K562 (cell line): ENCODE data around the gene RASGRP2. TPM values are rescaled to one million over a fixed set of nuclear protein-coding genes. Genes with fewer than 3 reads are reported as not detected.

Experiments
- CHD7 ChIP-seq: fragments of 200-600 bp; sonication (generic); IDR thresholded peaks from one replicate; pipeline ENCODE4 v1.6.1; 2012; ENCODE audit warnings: mild to moderate bottlenecking, low read depth, low read length, inconsistent platforms
- ELF2 ChIP-seq: fragments of 250-450 bp; sonication (Bioruptor Pico); IDR thresholded peaks from 2 replicates; pipeline ENCODE4 v1.5.0; 2021; ENCODE audit warnings: mild to moderate bottlenecking
- EP300 ChIP-seq: IDR thresholded peaks from 2 replicates; pipeline ENCODE4 v1.6.1; 2012; ENCODE audit warnings: low read length, improper control_type of control experiment
- ETV5 ChIP-seq: sonication (generic); formaldehyde crosslinking; IDR thresholded peaks from 2 replicates; pipeline ENCODE4 v1.4.0; 2020; ENCODE audit warnings: low read depth, mild to moderate bottlenecking, missing genetic modification reagents
- PCBP1 ChIP-seq: fragments of 200-400 bp; formaldehyde crosslinking; IDR thresholded peaks from 2 replicates; pipeline ENCODE4 v1.6.1; 2018; ENCODE audit warnings: mild to moderate bottlenecking, low read depth, low read length; ENCODE audit not compliant: poor library complexity, severe bottlenecking
- PRDM10 ChIP-seq: fragments of 450-650 bp; IDR thresholded peaks from 2 replicates; pipeline ENCODE4 v1.6.1; 2018; ENCODE audit not compliant: partially characterized antibody
- SIN3B ChIP-seq: fragments of 450-650 bp; IDR thresholded peaks from 2 replicates; pipeline ENCODE4 v1.6.1; 2017; ENCODE audit warnings: low read depth, mild to moderate bottlenecking, moderate library complexity
- ZHX1 ChIP-seq: fragments of 150-350 bp; conservative IDR thresholded peaks from 2 replicates; pipeline ENCODE4 v1.6.1; 2014; ENCODE audit warnings: low read length
- polyA plus RNA-seq, 8 experiments: library from polyadenylated mRNA; depleted of rRNA in 4 of 8; stranded (reverse) in 5 of 8; unstranded in 3 of 8; fragments of >200 nt; fragmentation: Nextera tagmentation in 2 of 8; fragmentation: Illumina TruSeq in 1 of 8; extraction: Ambion mirVana in 2 of 8; extraction: Trizol in 1 of 8; gene quantifications; 2 replicates each; pipeline versions ENCODE4 v1.2.1 to v1.2.3, GENCODE V29; 2011 to 2014; ENCODE audit warnings: inconsistent platforms in 1 of 8, missing spikeins in 1 of 8
- total RNA-seq, 7 experiments: library from RNA; depleted of rRNA in 6 of 7; stranded (reverse); fragments of >200 nt in 6 of 7; fragmentation: Illumina TruSeq in 2 of 7; extraction: Trizol in 2 of 7; gene quantifications; 2 replicates each; pipeline versions ENCODE4 v1.2.1 to v1.2.3, GENCODE V29; 2011 to 2021; ENCODE audit warnings: low replicate concordance in 1 of 7

Gene RASGRP2
- total and polyA plus RNA-seq, 9 of the 15 experiments (the other 6 are each of a cell fraction or from before 2014, with no cell fraction given), result 0.87 to 22.7 (median 5.5) TPM

GRCh38 chr11:64754124-64754918 lies 10.4 kb upstream of the RASGRP2 start (continued):
- TF ChIP-seq CHD7 (no peak), SIN3B (no peak), EP300 (no peak), ETV5 (CRISPR knock-in tag) (no peak), ZHX1 (no peak), ELF2 (CRISPR knock-in tag) (no peak), PRDM10 (no peak), PCBP1 (no peak)
